ENCODE measurements around the gene ARMH1.

Gene ARMH1

DNA sequence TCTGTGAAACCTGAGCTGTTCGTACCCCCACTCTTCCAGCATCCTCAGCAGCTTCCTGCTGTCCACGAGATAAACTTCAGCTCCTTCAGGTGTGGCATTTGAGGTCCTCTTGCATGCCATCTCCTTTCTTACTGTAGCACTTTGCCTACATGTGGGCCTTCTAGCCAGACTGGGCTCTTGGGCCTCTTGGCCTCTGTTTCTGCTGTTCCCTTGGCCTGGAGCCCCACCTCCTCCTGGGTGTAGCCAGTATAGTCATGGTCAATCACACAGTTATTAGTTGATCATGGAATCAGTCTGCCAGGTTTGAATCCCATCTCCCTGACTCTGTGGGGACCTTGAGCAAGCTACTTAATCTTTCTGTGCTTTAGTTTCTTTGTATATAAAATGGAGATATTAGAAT lies 26.6 kb upstream of the ARMH1 start:
- Histone ChIP-seq H3K27me3 (ENCODE audit: control insufficient read depth, insufficient read depth, low read length) (no peaks in the 10 kb centered on the region), H3K4me3 (ENCODE audit: low read length) (no peak overlapping the region), H3K4me1 (ENCODE audit: control insufficient read depth, insufficient read depth, low read length) (peaks cover 40% of the 10 kb centered on the region), H3K9ac (ENCODE audit: low read length) (no peak overlapping the region), H3K36me3 (ENCODE audit: control insufficient read depth, insufficient read depth, low read length) (peaks cover 47% of the 10 kb centered on the region), H3K27ac (ENCODE audit: low read depth, low read length) (no peak overlapping the region)

DNA sequence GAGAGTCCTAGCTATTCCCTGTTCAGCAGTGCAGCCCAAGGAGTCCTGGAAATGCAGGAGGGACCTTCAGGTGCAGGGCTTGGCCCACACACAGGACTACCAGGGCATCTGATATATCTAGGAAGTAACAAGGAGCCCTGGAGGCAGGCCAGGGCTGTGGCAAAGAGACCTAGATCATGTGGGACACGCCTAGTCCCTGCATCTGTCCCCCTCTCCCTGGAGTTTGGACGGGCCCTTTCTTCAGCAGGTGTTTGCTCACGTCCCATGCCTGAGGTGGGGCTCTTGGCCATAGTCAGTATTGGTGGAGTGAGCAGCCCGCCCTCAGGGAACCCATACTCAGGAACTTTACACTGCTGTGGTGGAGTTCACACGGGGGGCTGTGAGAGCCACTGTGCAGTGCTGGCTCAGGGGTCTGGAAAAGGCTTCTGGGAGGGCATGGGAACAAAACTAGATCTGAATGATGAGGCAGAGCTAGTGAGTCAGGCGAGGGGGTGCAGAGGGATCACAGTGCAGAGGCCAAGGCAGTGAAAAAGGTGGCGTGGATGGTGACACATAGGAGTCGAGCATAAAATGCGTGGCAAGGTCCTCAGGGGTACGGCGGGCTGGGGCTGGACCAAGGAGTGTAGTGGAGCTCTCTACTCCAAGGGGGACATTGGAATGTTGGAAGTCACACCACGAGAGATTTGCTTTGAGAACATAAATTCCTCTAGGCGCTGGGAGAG lies 25.8 kb upstream of the ARMH1 start:
- H3K27ac ChIP-seq (ENCODE audit: low read depth, low read length), result no peak overlapping the region
- no peaks in the 10 kb centered on the region for H3K27me3 ChIP-seq (ENCODE audit: control insufficient read depth, insufficient read depth, low read length)
- H3K4me1 ChIP-seq (ENCODE audit: control insufficient read depth, insufficient read depth, low read length), result peaks cover 32% of the 10 kb centered on the region
- no peak overlapping the region for H3K4me3 ChIP-seq (ENCODE audit: low read length)
- no peak overlapping the region for H3K9ac ChIP-seq (ENCODE audit: low read length)
- H3K36me3 ChIP-seq (ENCODE audit: control insufficient read depth, insufficient read depth, low read length), result peaks cover 39% of the 10 kb centered on the region

DNA sequence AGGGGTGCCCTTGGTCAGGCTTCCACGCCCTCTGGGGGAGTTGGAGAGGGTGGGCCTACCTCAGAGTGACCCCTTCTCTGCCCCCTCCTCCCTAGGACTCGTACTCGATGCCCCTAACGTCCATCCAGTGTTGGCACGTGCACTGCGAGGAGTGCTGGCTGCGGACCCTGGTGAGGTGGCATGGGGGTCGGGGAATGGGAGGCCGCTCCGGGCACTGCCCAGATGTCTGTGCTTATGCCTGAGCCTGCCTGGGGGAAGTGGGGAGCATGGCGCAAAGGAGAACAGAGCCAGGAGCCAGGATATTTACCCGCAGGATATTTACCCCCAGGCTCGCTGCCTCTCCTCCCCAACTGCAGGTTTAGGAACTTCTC lies 24.7 kb upstream of the ARMH1 start:
- Histone ChIP-seq H3K4me3 (ENCODE audit: low read length) (no peak overlapping the region), H3K27ac (ENCODE audit: low read depth, low read length) (peak overlapping the region; percentile 68), H3K4me1 (ENCODE audit: control insufficient read depth, insufficient read depth, low read length) (peaks cover 21% of the 10 kb centered on the region), H3K27me3 (ENCODE audit: control insufficient read depth, insufficient read depth, low read length) (no peaks in the 10 kb centered on the region), H3K36me3 (ENCODE audit: control insufficient read depth, insufficient read depth, low read length) (peaks cover 42% of the 10 kb centered on the region), H3K9ac (ENCODE audit: low read length) (no peak overlapping the region)

DNA sequence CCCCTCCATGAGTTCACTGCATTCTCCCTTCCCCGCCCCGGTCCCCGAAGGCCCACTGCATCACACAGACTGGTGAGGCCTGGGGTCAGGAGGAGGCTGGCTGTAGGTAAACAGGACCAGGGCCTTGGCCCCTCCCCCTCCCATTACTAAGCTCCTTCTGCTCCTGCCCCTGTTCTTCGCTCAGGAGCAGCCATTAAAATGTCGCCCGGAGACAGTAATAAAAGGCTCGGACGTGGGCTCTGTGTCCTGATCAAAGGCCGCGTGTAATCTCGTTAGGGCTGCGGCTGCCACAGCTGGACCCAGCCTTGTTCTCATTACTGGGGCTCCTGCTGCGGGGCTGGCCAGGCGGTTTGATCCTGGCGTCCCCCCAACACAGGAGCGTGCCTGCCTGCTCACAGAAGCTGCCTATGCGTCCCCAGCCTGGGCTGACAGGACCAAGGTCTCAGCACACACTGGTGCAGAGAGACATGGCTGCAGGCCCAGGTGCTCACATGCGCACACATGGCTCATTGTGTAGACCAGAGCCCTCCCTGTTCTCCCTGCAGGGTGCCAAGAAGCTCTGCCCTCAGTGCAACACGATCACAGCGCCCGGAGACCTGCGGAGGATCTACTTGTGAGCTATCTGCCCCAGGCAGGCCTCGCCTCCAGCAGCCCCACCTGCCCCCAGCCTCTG lies 24.2 kb upstream of the ARMH1 start:
- H3K36me3 ChIP-seq (ENCODE audit: control insufficient read depth, insufficient read depth, low read length), result peaks cover 39% of the 10 kb centered on the region
- H3K27ac ChIP-seq (ENCODE audit: low read depth, low read length), result peak overlapping the region; percentile 68
- no peak overlapping the region for H3K9ac ChIP-seq (ENCODE audit: low read length)
- peaks cover 16% of the 10 kb centered on the region for H3K4me1 ChIP-seq (ENCODE audit: control insufficient read depth, insufficient read depth, low read length)
- no peaks in the 10 kb centered on the region for H3K27me3 ChIP-seq (ENCODE audit: control insufficient read depth, insufficient read depth, low read length)
- no peak overlapping the region for H3K4me3 ChIP-seq (ENCODE audit: low read length)

DNA sequence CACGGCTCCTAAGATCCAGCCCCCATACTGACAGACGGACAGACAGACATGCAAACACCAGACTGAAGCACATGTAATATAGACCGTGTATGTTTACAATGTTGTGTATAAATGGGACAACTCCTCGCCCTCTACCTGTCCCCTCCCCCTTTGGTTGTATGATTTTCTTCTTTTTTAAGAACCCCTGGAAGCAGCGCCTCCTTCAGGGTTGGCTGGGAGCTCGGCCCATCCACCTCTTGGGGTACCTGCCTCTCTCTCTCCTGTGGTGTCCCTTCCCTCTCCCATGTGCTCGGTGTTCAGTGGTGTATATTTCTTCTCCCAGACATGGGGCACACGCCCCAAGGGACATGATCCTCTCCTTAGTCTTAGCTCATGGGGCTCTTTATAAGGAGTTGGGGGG lies 23.4 kb upstream of the ARMH1 start:
- H3K36me3 ChIP-seq (ENCODE audit: control insufficient read depth, insufficient read depth, low read length), result peaks cover 37% of the 10 kb centered on the region
- H3K27ac ChIP-seq (ENCODE audit: low read depth, low read length), result peak overlapping the region; percentile 68

DNA sequence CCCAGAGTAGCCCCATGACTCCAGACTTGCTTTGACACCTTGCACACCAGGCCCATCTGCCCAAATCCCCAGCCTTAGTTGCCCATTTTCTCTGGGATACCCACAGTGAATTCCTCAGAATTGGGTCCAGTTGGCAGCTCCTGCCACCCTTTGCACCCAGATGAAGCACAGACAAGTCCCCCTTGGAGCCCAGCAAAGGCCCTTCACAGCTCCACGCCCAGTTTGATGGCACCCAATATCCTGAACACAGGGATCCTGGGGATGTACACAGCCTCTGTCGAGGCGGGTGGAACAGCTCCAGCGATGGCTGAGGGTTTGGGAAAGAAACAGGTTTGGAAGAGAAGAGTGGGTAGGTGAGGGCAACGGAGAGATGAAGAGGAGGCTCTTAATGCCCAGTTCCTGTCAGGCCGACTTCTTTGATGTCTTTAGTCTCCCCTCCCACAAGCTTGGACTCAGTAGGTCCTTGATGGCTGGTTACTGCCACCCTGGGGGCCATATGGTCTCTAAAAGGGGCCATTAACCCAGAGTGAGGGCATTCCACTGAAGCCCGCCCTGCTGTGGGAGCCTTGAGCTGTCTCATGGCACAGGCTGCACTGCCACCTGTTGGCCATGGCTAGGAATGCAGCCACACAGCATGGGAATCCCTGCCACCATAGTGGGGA lies 21.9 kb upstream of the ARMH1 start:
- Histone ChIP-seq H3K27me3 (ENCODE audit: control insufficient read depth, insufficient read depth, low read length) (no peaks in the 10 kb centered on the region), H3K9ac (ENCODE audit: low read length) (no peak overlapping the region), H3K27ac (ENCODE audit: low read depth, low read length) (no peak overlapping the region), H3K36me3 (ENCODE audit: control insufficient read depth, insufficient read depth, low read length) (peaks cover 33% of the 10 kb centered on the region), H3K4me1 (ENCODE audit: control insufficient read depth, insufficient read depth, low read length) (no peaks in the 10 kb centered on the region), H3K4me3 (ENCODE audit: low read length) (no peak overlapping the region)

More for the DNA sequence above, 23.4 kb upstream of the ARMH1 start:
- Histone ChIP-seq H3K4me1 (ENCODE audit: control insufficient read depth, insufficient read depth, low read length) (peaks cover 9% of the 10 kb centered on the region), H3K4me3 (ENCODE audit: low read length) (no peak overlapping the region), H3K27me3 (ENCODE audit: control insufficient read depth, insufficient read depth, low read length) (no peaks in the 10 kb centered on the region), H3K9ac (ENCODE audit: low read length) (no peak overlapping the region)

DNA sequence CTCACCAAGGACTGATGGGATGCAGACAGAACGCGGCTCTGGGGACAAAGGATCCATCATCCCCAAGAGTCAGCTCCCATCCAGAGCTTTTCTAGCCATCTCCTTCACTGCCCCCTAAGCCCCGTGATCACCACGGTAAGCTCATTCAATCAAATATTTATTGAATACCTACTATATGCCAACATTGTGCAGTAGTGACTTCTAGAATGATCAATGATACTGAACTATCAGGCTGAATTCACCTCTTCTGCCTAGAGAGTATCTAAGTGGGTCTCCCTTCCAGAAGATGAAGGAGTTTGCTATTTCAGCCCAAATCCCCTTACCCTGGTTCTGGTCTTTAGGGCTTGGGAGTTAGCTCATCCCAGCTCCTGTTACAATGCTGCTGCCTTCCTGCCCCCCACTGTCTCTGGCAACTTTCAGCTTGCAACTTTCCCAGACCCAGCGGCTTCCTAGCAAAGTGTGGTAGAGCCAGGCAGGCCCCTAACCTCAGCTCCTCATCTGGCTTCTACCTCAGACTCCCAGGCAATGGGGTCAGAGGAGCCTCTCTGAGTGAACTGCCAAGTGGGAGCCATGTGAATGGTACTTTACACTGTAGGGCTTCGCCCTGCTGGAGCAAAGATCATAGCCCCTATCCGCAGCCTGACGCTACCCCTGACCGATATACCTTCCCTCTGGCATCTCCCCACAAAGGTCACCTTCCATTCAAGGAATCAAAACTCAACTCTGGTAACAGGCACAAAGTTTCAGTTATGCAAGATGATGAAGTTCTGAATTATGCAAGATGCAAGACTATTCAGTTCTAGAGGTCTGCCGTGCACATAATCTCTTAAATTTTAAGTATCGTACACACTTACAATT lies 21.2 kb upstream of the ARMH1 start:
- Histone ChIP-seq H3K4me1 (ENCODE audit: control insufficient read depth, insufficient read depth, low read length) (no peaks in the 10 kb centered on the region), H3K4me3 (ENCODE audit: low read length) (no peak overlapping the region), H3K36me3 (ENCODE audit: control insufficient read depth, insufficient read depth, low read length) (peaks cover 28% of the 10 kb centered on the region), H3K27me3 (ENCODE audit: control insufficient read depth, insufficient read depth, low read length) (no peaks in the 10 kb centered on the region), H3K9ac (ENCODE audit: low read length) (no peak overlapping the region), H3K27ac (ENCODE audit: low read depth, low read length) (no peak overlapping the region)

DNA sequence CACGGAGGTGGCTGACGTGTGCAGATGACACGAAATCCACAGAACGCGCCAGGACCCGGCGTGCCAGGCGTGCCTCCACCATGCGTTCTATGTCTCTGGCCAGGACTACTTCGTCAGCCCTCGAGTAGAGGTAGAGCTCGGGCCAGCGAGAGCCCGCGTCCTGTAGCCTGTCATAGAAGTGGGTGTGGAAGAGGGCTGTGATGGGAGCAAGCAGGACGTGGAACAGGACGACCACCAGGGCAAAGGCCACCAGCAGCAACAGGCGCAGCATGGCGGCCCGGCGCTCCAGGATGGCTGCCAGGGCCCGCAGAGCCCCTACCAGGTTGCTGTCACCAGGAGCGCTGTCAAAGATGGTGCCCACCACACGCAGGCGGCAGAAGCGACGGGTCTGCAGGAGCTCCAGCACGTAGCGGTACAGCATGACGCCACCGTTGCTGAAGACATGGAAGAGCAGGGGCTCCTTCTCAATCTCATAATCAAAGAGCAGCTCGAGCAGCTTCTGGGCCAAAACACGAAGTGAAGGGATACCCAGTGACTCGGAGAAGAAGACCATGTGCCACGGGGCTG lies 19.8 kb upstream of the ARMH1 start:
- H3K4me1 ChIP-seq (ENCODE audit: control insufficient read depth, insufficient read depth, low read length), result no peaks in the 10 kb centered on the region
- no peaks in the 10 kb centered on the region for H3K27me3 ChIP-seq (ENCODE audit: control insufficient read depth, insufficient read depth, low read length)
- no peak overlapping the region for H3K9ac ChIP-seq (ENCODE audit: low read length)
- H3K36me3 ChIP-seq (ENCODE audit: control insufficient read depth, insufficient read depth, low read length), result peaks cover 17% of the 10 kb centered on the region
- no peak overlapping the region for H3K4me3 ChIP-seq (ENCODE audit: low read length)
- H3K27ac ChIP-seq (ENCODE audit: low read depth, low read length), result no peak overlapping the region

DNA sequence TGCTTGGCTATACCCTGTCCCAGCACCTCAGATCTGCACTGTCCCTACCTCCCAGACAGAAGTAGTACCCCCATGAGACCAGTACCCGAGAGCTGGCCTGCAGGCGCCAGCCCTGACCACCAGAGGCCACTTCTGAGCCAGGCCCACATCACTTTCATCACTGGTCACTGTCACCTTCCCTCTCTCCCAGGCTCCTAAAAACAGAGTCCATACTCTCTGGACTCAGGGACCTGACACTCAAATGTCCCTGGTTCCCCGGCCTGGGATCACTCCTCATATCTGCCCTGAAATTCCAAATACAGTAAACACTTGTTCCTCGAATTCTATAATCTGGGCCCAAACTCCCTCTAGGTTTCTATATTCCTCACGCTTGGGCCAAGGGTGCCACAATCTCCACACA lies 18.9 kb upstream of the ARMH1 start:
- peaks cover 3% of the 10 kb centered on the region for H3K4me1 ChIP-seq (ENCODE audit: control insufficient read depth, insufficient read depth, low read length)
- H3K27me3 ChIP-seq (ENCODE audit: control insufficient read depth, insufficient read depth, low read length), result no peaks in the 10 kb centered on the region
- no peak overlapping the region for H3K27ac ChIP-seq (ENCODE audit: low read depth, low read length)
- H3K36me3 ChIP-seq (ENCODE audit: control insufficient read depth, insufficient read depth, low read length), result peaks cover 10% of the 10 kb centered on the region
- H3K9ac ChIP-seq (ENCODE audit: low read length), result no peak overlapping the region
- H3K4me3 ChIP-seq (ENCODE audit: low read length), result no peak overlapping the region

DNA sequence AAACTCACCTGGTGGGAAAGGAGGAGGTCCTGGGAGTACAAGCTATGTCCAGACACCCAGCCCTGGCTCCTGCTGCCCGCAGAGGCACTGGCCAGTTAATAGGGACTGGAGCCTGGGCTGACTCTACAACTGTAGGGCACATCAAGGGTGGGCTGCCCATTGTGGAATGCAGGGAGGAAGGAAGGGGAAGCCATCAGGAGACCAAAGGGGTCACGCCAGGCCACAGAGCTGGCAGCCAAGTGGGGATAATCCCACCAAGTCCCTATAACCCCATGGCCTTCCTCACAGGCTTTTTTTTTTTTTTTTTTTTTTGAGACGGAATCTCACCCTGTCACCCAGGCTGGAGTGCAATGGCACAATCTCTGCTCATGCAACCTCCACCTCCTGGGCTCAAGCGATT lies 14.9 kb upstream of the ARMH1 start:
- no peaks in the 10 kb centered on the region for H3K27me3 ChIP-seq (ENCODE audit: control insufficient read depth, insufficient read depth, low read length)
- no peak overlapping the region for H3K27ac ChIP-seq (ENCODE audit: low read depth, low read length)
- peaks cover 3% of the 10 kb centered on the region for H3K4me1 ChIP-seq (ENCODE audit: control insufficient read depth, insufficient read depth, low read length)
- no peak overlapping the region for H3K4me3 ChIP-seq (ENCODE audit: low read length)
- H3K9ac ChIP-seq (ENCODE audit: low read length), result no peak overlapping the region
- H3K36me3 ChIP-seq (ENCODE audit: control insufficient read depth, insufficient read depth, low read length), result peaks cover under 1% of the 10 kb centered on the region

DNA sequence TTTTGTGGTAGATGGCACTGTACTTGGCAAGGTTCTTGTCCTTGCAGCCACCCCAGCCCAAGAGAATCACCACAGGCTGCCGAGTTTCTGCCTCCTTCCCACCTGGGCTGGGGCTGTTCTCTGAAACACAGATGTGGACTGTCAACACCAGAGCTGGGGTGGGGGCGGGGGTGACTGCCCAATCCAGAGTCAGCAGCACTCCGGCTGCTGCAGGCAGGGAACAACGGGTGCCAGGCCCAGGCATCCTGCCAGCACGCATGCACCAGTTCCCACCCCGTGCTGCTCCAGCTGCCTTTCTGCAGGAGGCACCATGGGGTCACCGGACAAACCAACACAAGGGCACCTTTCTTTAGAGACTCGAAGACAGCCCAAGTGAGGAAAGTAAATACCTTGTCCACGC lies 14.3 kb upstream of the ARMH1 start:
- Histone ChIP-seq H3K27ac (ENCODE audit: low read depth, low read length) (no peak overlapping the region), H3K4me1 (ENCODE audit: control insufficient read depth, insufficient read depth, low read length) (peaks cover 3% of the 10 kb centered on the region), H3K27me3 (ENCODE audit: control insufficient read depth, insufficient read depth, low read length) (no peaks in the 10 kb centered on the region), H3K36me3 (ENCODE audit: control insufficient read depth, insufficient read depth, low read length) (no peaks in the 10 kb centered on the region), H3K9ac (ENCODE audit: low read length) (no peak overlapping the region), H3K4me3 (ENCODE audit: low read length) (no peak overlapping the region)
